ENCODE data around the gene TBC1D1.

The TBC1D1 gene

DNA sequence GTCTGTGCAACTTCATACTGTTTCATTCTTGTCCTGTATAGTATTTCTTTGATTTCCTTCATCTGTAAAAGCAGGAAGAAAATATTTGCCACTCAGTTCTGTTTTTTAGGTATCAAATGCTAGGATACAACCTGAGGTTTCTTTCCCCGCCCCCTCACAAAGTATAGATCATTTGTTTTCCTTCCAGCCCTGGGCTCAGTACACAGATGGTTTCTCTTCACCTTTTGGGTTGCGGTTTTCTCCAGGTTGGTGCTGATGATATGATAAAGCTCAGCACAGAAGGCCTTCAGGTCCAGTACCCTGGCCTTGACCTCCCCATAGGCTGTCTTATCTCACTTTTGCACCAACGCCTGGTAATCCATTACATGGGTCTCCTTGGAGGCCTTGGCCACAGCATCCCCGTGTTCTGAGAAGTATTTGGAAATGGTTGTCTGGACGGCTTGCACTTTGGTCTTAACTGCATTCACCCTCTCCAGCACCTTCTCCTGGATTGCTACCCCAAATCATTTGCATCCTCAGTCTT is 104.5 kb downstream of the TBC1D1 start:
- Histone ChIP-seq H3K9ac (ENCODE audit: low read length) (no peak overlapping the region), H3K27me3 (ENCODE audit: control insufficient read depth in 1 of 2, insufficient read depth in 1 of 2, low read length in 2 of 2) (no peaks in the 10 kb centered on the region), H2BK5ac (ENCODE audit: low read depth, low read length, poor library complexity, severe bottlenecking) (no peak overlapping the region), H2BK15ac (ENCODE audit: low read depth, poor library complexity, severe bottlenecking) (no peak overlapping the region), H2AFZ (ENCODE audit: low read depth, low read length) (no peak overlapping the region), H3K14ac (ENCODE audit: low read length in 2 of 2) (no peak overlapping the region), H3K4ac (ENCODE audit: low read depth in 1 of 2, low read length in 2 of 2) (no peak overlapping the region), H3K4me1 (ENCODE audit: control insufficient read depth, insufficient read depth, low read depth, low read length) (peaks cover 2% of the 10 kb centered on the region), H3K79me1 (replicated peaks; ENCODE audit: low read length, poor library complexity, severe bottlenecking) (peaks cover 52% of the 10 kb centered on the region), H3K18ac (ENCODE audit: low read depth in 1 of 2, low read length in 2 of 2) (no peak overlapping the region), H2BK120ac (ENCODE audit: low read depth, low read length) (no peak overlapping the region), H3K23ac (ENCODE audit: low read length in 2 of 2) (no peak overlapping the region), H2AK5ac (ENCODE audit: low read length, severe bottlenecking) (no peak overlapping the region), H3K4me3 (ENCODE audit: insufficient read depth in 1 of 2, low read depth in 1 of 2, low read length in 2 of 2) (no peak overlapping the region), H3K9me3 (ENCODE audit: control insufficient read depth, low read length) (no peaks in the 10 kb centered on the region), H4K91ac (ENCODE audit: low read length) (no peak overlapping the region), H2BK12ac (ENCODE audit: low read length in 2 of 2) (no peak overlapping the region), H3K36me3 (ENCODE audit: control insufficient read depth in 1 of 2, insufficient read depth in 2 of 2, low read depth in 1 of 2, low read length in 2 of 2) (peaks cover 0 to 3% of the 10 kb centered on the region in 2 experiments), H4K8ac (ENCODE audit: low read length) (no peak overlapping the region), H3K27ac (ENCODE audit: low read length, poor library complexity, severe bottlenecking) (no peak overlapping the region), H3K4me2 (ENCODE audit: low read length, poor library complexity, severe bottlenecking) (no peak overlapping the region)
- whole genome bisulfite sequencing, result 91% methylated on average over 5 of the region's 5 CpGs
- DNase-seq, result no peak

DNA sequence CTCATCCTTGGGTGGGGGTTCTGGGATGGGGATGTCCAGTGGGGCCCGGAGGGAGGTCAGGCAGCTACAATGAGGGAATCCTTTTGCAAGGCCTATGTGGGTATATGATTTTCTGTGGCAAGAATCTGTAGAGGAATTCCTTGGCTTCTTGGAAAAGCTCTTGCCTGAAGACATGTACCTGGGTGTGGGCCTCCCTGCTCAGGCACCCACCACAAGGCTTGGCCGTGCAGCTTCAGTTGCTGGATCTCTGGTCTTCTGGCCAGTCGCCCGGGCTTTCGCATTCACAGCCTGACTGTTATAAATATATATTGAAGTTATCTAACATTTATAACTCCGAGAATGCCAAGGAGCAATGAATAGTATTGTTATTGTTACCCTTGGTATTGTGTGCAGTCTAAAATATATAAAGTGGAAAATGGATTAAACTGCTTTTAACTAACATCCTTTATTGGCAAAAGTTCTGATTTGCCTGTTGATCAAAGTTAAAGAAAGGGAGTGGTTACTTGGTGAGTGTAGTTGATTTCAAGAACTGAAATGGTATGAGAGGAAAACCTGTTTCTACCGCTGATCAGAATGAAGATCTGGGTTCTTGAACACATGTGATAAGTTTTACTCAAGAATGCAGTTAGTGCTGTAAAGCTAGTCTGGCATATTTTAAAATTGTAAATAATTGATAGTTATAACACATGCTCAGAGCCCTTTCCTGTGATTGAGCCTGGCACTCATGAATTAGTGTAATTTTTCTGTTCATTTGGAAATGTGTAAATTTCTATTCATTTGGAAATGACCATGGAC is 105.3 kb downstream of the TBC1D1 start:
- peaks cover 2% of the 10 kb centered on the region for H3K4me1 ChIP-seq (ENCODE audit: control insufficient read depth, insufficient read depth, low read depth, low read length)
- H3K27me3 ChIP-seq (ENCODE audit: control insufficient read depth in 1 of 2, insufficient read depth in 1 of 2, low read length in 2 of 2), result no peaks in the 10 kb centered on the region
- no peak overlapping the region for H4K8ac ChIP-seq (ENCODE audit: low read length)
- no peak overlapping the region for H3K4ac ChIP-seq (ENCODE audit: low read depth in 1 of 2, low read length in 2 of 2)
- H2AK5ac ChIP-seq (ENCODE audit: low read length, severe bottlenecking), result no peak overlapping the region
- H4K91ac ChIP-seq (ENCODE audit: low read length), result no peak overlapping the region
- no peak overlapping the region for H2BK15ac ChIP-seq (ENCODE audit: low read depth, poor library complexity, severe bottlenecking)
- no peak overlapping the region for H3K4me3 ChIP-seq (ENCODE audit: insufficient read depth in 1 of 2, low read depth in 1 of 2, low read length in 2 of 2)
- H3K14ac ChIP-seq (ENCODE audit: low read length in 2 of 2), result no peak overlapping the region
- no peak overlapping the region for H2AFZ ChIP-seq (ENCODE audit: low read depth, low read length)
- no peaks in the 10 kb centered on the region for H3K9me3 ChIP-seq (ENCODE audit: control insufficient read depth, low read length)
- no peak overlapping the region for H3K23ac ChIP-seq (ENCODE audit: low read length in 2 of 2)
- H2BK120ac ChIP-seq (ENCODE audit: low read depth, low read length), result no peak overlapping the region
- no peak overlapping the region for H2BK5ac ChIP-seq (ENCODE audit: low read depth, low read length, poor library complexity, severe bottlenecking)
- H3K36me3 ChIP-seq (ENCODE audit: control insufficient read depth in 1 of 2, insufficient read depth in 2 of 2, low read depth in 1 of 2, low read length in 2 of 2), result peaks cover 0 to 3% of the 10 kb centered on the region in 2 experiments
- no peak overlapping the region for H3K27ac ChIP-seq (ENCODE audit: low read length, poor library complexity, severe bottlenecking)
- H2BK12ac ChIP-seq (ENCODE audit: low read length in 2 of 2), result no peak overlapping the region
- no peak overlapping the region for H3K4me2 ChIP-seq (ENCODE audit: low read length, poor library complexity, severe bottlenecking)
- DNase-seq, result no peak
- no peak overlapping the region for H3K9ac ChIP-seq (ENCODE audit: low read length)
- 100% methylated on average over 3 of the region's 7 CpGs for WGBS
- no peak overlapping the region for H3K18ac ChIP-seq (ENCODE audit: low read depth in 1 of 2, low read length in 2 of 2)
- H3K79me1 ChIP-seq (replicated peaks; ENCODE audit: low read length, poor library complexity, severe bottlenecking), result peaks cover 52% of the 10 kb centered on the region

DNA sequence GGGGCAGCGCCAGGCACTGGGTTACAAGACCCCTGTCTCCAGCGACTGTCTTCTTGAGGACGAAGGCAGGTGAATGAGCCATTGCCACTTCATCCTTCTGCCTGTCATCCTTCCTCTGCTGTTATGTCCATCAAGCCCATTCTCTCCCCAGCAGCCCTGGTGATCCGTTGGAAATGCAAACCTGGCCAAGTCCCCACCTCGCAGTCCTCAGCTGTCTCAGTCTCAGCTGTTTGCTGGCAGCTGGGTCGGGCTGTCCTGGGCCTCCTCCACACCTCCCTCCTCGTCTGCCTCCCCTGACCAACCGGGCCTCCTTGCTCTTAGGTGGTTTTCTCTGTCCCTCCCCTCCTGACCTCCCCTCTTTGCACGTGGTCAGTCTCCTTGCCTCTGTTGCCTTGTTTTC is 107.3 kb downstream of the TBC1D1 start:
- Histone ChIP-seq H2AFZ (ENCODE audit: low read depth, low read length) (no peak overlapping the region), H3K14ac (ENCODE audit: low read length in 2 of 2) (no peak overlapping the region), H2BK5ac (ENCODE audit: low read depth, low read length, poor library complexity, severe bottlenecking) (no peak overlapping the region), H3K9me3 (ENCODE audit: control insufficient read depth, low read length) (no peaks in the 10 kb centered on the region), H3K4me1 (ENCODE audit: control insufficient read depth, insufficient read depth, low read depth, low read length) (peaks cover 2% of the 10 kb centered on the region), H2BK15ac (ENCODE audit: low read depth, poor library complexity, severe bottlenecking) (no peak overlapping the region), H3K18ac (ENCODE audit: low read depth in 1 of 2, low read length in 2 of 2) (no peak overlapping the region), H3K23ac (ENCODE audit: low read length in 2 of 2) (peak overlapping the region in 1 of 2 experiments; percentile 42), H4K8ac (ENCODE audit: low read length) (no peak overlapping the region), H2BK12ac (ENCODE audit: low read length in 2 of 2) (no peak overlapping the region), H3K9ac (ENCODE audit: low read length) (no peak overlapping the region), H3K36me3 (ENCODE audit: control insufficient read depth in 1 of 2, insufficient read depth in 2 of 2, low read depth in 1 of 2, low read length in 2 of 2) (peaks cover 0 to 3% of the 10 kb centered on the region in 2 experiments), H3K79me1 (replicated peaks; ENCODE audit: low read length, poor library complexity, severe bottlenecking) (peaks cover 47% of the 10 kb centered on the region), H3K4me2 (ENCODE audit: low read length, poor library complexity, severe bottlenecking) (no peak overlapping the region), H3K27me3 (ENCODE audit: control insufficient read depth in 1 of 2, insufficient read depth in 1 of 2, low read length in 2 of 2) (no peaks in the 10 kb centered on the region), H2BK120ac (ENCODE audit: low read depth, low read length) (no peak overlapping the region), H4K91ac (ENCODE audit: low read length) (no peak overlapping the region), H3K4ac (ENCODE audit: low read depth in 1 of 2, low read length in 2 of 2) (no peak overlapping the region), H2AK5ac (ENCODE audit: low read length, severe bottlenecking) (no peak overlapping the region), H3K4me3 (ENCODE audit: insufficient read depth in 1 of 2, low read depth in 1 of 2, low read length in 2 of 2) (no peak overlapping the region), H3K27ac (ENCODE audit: low read length, poor library complexity, severe bottlenecking) (no peak overlapping the region)
- WGBS, result 73% methylated on average over 9 of the region's 9 CpGs
- no peak for DNase-seq

DNA sequence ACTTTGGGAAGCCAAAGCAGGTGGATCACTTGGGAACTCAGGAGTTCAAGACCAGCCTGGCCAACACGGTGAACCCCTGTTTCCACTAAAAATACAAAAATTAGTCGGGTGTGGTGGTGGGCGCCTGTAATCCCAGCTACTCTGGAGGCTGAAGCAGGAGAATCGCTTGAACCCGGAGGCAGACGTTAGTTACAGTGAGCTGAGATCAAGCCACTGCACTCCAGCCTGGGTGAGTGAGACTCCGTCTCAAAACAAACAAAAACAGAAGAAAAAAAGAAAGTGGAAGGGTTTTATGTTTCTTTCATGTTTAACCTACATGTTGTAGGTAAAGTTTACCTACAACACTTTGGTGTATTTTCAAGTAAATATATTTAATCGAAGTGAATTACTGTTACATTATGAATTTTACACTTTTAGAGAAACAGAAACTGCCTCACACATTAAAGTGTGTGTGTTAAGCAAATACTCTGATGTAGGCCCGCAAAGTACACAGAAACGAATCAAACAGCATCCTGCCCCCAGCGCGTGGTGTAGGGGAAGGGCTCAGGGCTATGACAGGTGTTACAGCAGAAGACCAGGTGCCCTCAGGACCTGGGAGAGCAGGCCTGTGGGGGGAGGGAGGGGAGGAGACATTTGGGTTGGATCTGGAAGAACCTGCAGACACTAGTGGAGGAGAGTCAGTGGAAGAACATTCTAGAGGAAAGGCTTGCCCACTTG is 108.3 kb downstream of the TBC1D1 start:
- Histone ChIP-seq H2BK15ac (ENCODE audit: low read depth, poor library complexity, severe bottlenecking) (no peak overlapping the region), H3K4me1 (ENCODE audit: control insufficient read depth, insufficient read depth, low read depth, low read length) (peaks cover 5% of the 10 kb centered on the region), H3K36me3 (ENCODE audit: control insufficient read depth in 1 of 2, insufficient read depth in 2 of 2, low read depth in 1 of 2, low read length in 2 of 2) (peaks cover 0 to 3% of the 10 kb centered on the region in 2 experiments), H3K4ac (ENCODE audit: low read depth in 1 of 2, low read length in 2 of 2) (no peak overlapping the region), H3K27ac (ENCODE audit: low read length, poor library complexity, severe bottlenecking) (no peak overlapping the region), H3K9ac (ENCODE audit: low read length) (no peak overlapping the region), H2AK5ac (ENCODE audit: low read length, severe bottlenecking) (no peak overlapping the region), H2BK12ac (ENCODE audit: low read length in 2 of 2) (no peak overlapping the region), H3K27me3 (ENCODE audit: control insufficient read depth in 1 of 2, insufficient read depth in 1 of 2, low read length in 2 of 2) (no peaks in the 10 kb centered on the region), H3K18ac (ENCODE audit: low read depth in 1 of 2, low read length in 2 of 2) (no peak overlapping the region), H3K4me3 (ENCODE audit: insufficient read depth in 1 of 2, low read depth in 1 of 2, low read length in 2 of 2) (no peak overlapping the region), H3K23ac (ENCODE audit: low read length in 2 of 2) (no peak overlapping the region), H4K8ac (ENCODE audit: low read length) (no peak overlapping the region), H4K91ac (ENCODE audit: low read length) (no peak overlapping the region), H3K4me2 (ENCODE audit: low read length, poor library complexity, severe bottlenecking) (no peak overlapping the region), H2BK120ac (ENCODE audit: low read depth, low read length) (no peak overlapping the region), H3K9me3 (ENCODE audit: control insufficient read depth, low read length) (no peaks in the 10 kb centered on the region), H3K14ac (ENCODE audit: low read length in 2 of 2) (peak overlapping the region in 1 of 2 experiments; percentile 87), H2AFZ (ENCODE audit: low read depth, low read length) (no peak overlapping the region), H2BK5ac (ENCODE audit: low read depth, low read length, poor library complexity, severe bottlenecking) (no peak overlapping the region), H3K79me1 (replicated peaks; ENCODE audit: low read length, poor library complexity, severe bottlenecking) (peaks cover 46% of the 10 kb centered on the region)
- DNase-seq, result no peak
- WGBS, result 94% methylated on average over 10 of the region's 12 CpGs

All from mesenchymal stem cell (in vitro differentiated cells and primary cell).